ENCODE measurements around the gene TSPAN16.
"Not testable (repeated sequence)": the region's sequence is repeated elsewhere in the genome, so short reads cannot be mapped to it uniquely, and the experiment has no call there.

TSPAN16 gene

GRCh38 chr19:11345122-11345803 is 49.3 kb downstream of the TSPAN16 start:
- H3K27ac ChIP-seq: peak overlapping the region; percentile 73 to 94
- TF ChIP-seq, protein P1, sequence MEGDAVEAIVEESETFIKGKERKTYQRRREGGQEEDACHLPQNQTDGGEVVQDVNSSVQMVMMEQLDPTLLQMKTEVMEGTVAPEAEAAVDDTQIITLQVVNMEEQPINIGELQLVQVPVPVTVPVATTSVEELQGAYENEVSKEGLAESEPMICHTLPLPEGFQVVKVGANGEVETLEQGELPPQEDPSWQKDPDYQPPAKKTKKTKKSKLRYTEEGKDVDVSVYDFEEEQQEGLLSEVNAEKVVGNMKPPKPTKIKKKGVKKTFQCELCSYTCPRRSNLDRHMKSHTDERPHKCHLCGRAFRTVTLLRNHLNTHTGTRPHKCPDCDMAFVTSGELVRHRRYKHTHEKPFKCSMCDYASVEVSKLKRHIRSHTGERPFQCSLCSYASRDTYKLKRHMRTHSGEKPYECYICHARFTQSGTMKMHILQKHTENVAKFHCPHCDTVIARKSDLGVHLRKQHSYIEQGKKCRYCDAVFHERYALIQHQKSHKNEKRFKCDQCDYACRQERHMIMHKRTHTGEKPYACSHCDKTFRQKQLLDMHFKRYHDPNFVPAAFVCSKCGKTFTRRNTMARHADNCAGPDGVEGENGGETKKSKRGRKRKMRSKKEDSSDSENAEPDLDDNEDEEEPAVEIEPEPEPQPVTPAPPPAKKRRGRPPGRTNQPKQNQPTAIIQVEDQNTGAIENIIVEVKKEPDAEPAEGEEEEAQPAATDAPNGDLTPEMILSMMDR (IDR thresholded peaks at IDR 0.05): no peak
- peak overlapping the region; percentile 87 for H3K4me3 ChIP-seq
- DNase-seq (ENCODE audit: low spot score): no peak

DNA sequence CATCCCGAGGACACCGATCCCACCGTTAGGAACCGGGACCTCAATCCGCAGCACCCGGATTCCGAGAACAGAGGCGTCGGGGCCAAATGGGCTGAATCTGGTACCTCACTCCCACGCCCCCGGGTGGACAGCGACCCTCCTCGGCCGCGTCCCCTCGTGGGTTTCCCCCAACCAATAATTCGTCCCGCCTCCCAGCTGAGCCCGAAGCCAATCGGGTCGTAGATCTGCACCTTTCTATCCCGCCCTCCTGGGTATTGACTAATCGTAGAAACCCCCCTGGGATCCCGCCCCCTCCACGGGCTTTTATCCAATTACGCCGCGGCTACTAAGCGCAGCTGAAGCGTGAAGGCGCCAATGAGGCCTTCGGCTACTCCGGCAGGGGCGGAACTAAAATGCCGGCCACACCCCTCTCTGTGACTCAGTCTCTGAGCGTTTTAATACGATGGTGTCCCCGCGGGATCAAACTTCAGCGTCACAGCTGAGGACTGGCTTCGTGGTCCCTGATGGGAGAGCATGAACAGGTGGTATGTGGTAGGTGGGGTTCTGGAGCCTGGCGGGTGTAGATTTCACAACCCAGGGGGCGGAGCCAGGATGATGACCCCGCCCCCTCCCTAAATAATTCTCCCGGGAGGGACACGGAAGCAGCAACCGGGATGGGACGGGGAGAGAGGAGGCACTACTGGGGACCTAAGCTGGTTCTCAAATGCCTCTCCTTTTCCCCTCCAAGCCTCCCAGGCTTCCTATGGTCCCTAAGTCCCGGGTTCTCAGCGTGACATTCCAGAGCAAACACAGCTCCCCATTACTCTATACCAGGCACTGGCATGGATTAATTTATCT is 50.4 kb downstream of the TSPAN16 start, which contains the start of the genes CCDC159 and TMEM205:
TSS of gene CCDC159 (plus strand) at position 416 of the 837 bp plus-strand sequence. CDS start at position 504, 88 bp downstream.
TSS of gene TMEM205 (minus strand) at position 165 of the 837 bp plus-strand sequence. CDS start 649 bp downstream, outside the sequence.
- Histone ChIP-seq H3K4me3 (peak within 1 kb of the TSS; percentile 87), H3K27ac (peak within 1 kb of the TSS; percentile 73 to 94)
- TF ChIP-seq, protein P1 (IDR thresholded peaks at IDR 0.05): no peak
- peak; percentile 100 for DNase-seq (ENCODE audit: low spot score)

GRCh38 chr19:11347546-11348039 is 51.6 kb downstream of the TSPAN16 start:
- DNase-seq (ENCODE audit: low spot score): no peak
- Histone ChIP-seq H3K27ac (peak overlapping the region in 1 of 2 donors; percentile 94), H3K4me3 (no peak overlapping the region)
- TF ChIP-seq, protein P1 (IDR thresholded peaks at IDR 0.05): no peak

GRCh38 chr19:11349171-11349570 is 53.2 kb downstream of the TSPAN16 start:
- TF ChIP-seq, protein P1 (IDR thresholded peaks at IDR 0.05): no peak
- Histone ChIP-seq H3K27ac (no peak overlapping the region), H3K4me3 (no peak overlapping the region)

GRCh38 chr19:11354102-11354501 is 58.1 kb downstream of the TSPAN16 start:
- DNase-seq (ENCODE audit: low spot score); H3K4me3 ChIP-seq; H3K27ac ChIP-seq: not testable (repeated sequence)

More at GRCh38 chr19:11349171-11349570, 53.2 kb downstream of the TSPAN16 start:
- no peak for DNase-seq (ENCODE audit: low spot score)

DNA sequence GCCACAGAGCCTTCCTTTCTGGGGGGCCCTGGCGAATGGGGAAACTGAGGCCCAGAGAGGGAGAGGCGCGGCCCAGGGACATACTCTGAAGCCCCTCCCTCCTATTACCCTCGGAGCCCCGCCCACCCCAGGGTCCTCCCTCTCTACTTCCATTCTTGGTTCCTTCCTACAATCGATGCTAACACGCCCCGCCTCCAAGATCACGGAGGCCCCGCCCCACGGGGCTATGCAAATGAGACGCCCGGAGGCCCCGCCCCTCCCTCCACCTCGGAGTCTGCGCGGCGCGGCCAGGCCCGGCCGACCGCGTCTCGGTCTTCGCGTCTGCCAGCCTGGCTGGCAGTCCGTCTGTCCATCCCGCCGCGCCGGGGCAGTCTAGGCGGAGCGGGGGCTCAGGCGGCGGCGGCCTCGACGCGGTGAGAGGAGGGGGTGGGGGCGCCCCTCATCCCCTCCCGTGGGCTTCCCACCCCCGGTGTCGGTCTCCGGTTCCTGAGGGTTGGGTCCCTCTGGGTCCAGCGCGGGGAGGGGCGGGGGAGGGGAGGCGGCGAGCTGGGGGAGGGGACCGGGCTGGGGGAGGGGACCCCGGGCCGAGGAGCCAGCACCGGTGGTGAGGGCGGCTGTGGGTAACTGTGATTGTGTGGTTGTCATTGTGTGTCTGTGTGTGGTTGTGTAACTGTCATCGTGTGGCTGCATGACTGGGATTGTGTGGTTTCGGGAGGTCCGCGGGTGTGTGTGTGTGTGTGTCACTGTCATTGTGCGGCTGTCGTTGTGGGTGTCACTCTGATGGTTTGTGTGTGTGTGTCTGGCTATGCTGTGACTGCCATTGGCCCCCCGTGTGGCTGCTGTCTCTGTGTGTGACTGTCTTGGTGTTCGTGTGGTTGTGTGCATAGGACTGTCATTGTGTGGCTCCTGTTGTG is 59.5 kb downstream of the TSPAN16 start, which contains the start of gene PLPPR2:
TSS of gene PLPPR2 (plus strand) at position 273 of the 914 bp plus-strand sequence. CDS start 2,242 bp downstream, outside the sequence.
- H3K4me3 ChIP-seq: peak within 1 kb of the TSS; percentile 88
- peak within 1 kb of the TSS; percentile 76 to 86 for H3K27ac ChIP-seq
- DNase-seq (ENCODE audit: low spot score): peak; percentile 94
- TF ChIP-seq, protein P1 (IDR thresholded peaks at IDR 0.05): no peak

Data from coronary artery (tissue), 2 donors.